Esophagus squamous epithelium (tissue), 4 donors: ENCODE data around the gene KDM5B.

Experiments used
- POLR2A ChIP-seq, 4 donors: fragments of 450-650 bp; IDR thresholded peaks; one replicate each; pipeline ENCODE4 v1.6.1; 2017; ENCODE audit warnings: antibody characterized with exemption in 4 of 4, mild to moderate bottlenecking in 4 of 4, moderate library complexity in 3 of 4
- TF ChIP-seq, protein P1 (sequence below), 6 experiments: fragments of 450-650 bp in 4 of 6; fragments of 200-600 bp in 2 of 6; sonication (generic) in 2 of 6; IDR thresholded peaks; one replicate each; pipeline ENCODE4 v1.5.1; 2016 to 2019; ENCODE audit warnings: antibody characterized with exemption in 6 of 6, mild to moderate bottlenecking in 4 of 6, moderate library complexity in 4 of 6

- TF ChIP-seq, protein P1, sequence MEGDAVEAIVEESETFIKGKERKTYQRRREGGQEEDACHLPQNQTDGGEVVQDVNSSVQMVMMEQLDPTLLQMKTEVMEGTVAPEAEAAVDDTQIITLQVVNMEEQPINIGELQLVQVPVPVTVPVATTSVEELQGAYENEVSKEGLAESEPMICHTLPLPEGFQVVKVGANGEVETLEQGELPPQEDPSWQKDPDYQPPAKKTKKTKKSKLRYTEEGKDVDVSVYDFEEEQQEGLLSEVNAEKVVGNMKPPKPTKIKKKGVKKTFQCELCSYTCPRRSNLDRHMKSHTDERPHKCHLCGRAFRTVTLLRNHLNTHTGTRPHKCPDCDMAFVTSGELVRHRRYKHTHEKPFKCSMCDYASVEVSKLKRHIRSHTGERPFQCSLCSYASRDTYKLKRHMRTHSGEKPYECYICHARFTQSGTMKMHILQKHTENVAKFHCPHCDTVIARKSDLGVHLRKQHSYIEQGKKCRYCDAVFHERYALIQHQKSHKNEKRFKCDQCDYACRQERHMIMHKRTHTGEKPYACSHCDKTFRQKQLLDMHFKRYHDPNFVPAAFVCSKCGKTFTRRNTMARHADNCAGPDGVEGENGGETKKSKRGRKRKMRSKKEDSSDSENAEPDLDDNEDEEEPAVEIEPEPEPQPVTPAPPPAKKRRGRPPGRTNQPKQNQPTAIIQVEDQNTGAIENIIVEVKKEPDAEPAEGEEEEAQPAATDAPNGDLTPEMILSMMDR (IDR thresholded peaks at IDR 0.05), result no peak
- TF ChIP-seq POLR2A (IDR thresholded peaks at IDR 0.05), result no peak
Observed at GRCh38 chr1:202687798-202688197, 120.4 kb downstream of the KDM5B start.
